ENCODE results near the gene POR. TPM values are rescaled to one million over a fixed set of nuclear protein-coding genes. Genes with fewer than 3 reads are reported as not detected.

POR gene
- polyA plus RNA-seq, 1 of the 3 experiments (the other 2 are of a cell fraction) = 68.7 TPM

GRCh38 chr7:75880242-75880641 is 34.7 kb upstream of the POR start (continued):
- TF ChIP-seq, protein P1, sequence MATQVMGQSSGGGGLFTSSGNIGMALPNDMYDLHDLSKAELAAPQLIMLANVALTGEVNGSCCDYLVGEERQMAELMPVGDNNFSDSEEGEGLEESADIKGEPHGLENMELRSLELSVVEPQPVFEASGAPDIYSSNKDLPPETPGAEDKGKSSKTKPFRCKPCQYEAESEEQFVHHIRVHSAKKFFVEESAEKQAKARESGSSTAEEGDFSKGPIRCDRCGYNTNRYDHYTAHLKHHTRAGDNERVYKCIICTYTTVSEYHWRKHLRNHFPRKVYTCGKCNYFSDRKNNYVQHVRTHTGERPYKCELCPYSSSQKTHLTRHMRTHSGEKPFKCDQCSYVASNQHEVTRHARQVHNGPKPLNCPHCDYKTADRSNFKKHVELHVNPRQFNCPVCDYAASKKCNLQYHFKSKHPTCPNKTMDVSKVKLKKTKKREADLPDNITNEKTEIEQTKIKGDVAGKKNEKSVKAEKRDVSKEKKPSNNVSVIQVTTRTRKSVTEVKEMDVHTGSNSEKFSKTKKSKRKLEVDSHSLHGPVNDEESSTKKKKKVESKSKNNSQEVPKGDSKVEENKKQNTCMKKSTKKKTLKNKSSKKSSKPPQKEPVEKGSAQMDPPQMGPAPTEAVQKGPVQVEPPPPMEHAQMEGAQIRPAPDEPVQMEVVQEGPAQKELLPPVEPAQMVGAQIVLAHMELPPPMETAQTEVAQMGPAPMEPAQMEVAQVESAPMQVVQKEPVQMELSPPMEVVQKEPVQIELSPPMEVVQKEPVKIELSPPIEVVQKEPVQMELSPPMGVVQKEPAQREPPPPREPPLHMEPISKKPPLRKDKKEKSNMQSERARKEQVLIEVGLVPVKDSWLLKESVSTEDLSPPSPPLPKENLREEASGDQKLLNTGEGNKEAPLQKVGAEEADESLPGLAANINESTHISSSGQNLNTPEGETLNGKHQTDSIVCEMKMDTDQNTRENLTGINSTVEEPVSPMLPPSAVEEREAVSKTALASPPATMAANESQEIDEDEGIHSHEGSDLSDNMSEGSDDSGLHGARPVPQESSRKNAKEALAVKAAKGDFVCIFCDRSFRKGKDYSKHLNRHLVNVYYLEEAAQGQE (IDR thresholded peaks at IDR 0.05; ENCODE audit: low read depth, low read length) = no peak
- TF ChIP-seq SIN3A (IDR thresholded peaks at IDR 0.05; ENCODE audit: borderline replicate concordance, low read depth, low read length) (no peak), MEF2A (IDR thresholded peaks at IDR 0.05; ENCODE audit: borderline replicate concordance, low read depth) (no peak)
- TF ChIP-seq, protein P2, sequence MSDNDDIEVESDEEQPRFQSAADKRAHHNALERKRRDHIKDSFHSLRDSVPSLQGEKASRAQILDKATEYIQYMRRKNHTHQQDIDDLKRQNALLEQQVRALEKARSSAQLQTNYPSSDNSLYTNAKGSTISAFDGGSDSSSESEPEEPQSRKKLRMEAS (IDR thresholded peaks at IDR 0.05; ENCODE audit: low read depth) = no peak
- TF ChIP-seq, protein P3, sequence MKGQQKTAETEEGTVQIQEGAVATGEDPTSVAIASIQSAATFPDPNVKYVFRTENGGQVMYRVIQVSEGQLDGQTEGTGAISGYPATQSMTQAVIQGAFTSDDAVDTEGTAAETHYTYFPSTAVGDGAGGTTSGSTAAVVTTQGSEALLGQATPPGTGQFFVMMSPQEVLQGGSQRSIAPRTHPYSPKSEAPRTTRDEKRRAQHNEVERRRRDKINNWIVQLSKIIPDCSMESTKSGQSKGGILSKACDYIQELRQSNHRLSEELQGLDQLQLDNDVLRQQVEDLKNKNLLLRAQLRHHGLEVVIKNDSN (IDR thresholded peaks at IDR 0.05; ENCODE audit: borderline replicate concordance, low read depth) = no peak

DNA sequence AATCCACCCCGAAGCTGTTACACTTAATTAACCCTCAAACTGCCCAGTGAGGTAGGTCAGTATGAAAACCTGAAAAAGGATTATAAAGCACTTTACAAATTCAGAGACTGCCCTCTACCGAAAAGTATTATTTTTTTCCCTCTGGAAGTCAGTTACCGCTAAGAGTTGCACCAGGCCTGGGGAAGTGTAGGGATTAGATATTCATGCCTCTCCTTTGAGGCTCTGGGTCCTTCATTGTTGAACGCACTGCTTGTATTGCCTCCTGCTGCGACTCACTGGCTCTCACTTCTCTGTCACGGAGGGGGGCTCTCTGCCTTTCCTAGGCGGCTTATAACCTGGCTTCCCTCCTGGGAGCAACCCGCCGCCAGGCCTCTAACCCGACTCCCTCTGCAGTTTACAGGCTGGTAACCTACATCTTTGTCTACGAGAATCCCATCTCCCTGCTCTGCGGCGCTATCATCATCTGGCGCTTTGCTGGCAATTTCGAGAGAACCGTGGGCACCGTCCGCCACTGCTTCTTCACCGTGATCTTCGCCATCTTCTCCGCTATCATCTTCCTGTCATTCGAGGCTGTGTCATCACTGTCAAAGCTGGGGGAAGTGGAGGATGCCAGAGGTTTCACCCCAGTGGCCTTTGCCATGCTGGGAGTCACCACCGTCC is 33.4 kb upstream of the POR start:
- no peaks in the 10 kb centered on the region for H3K9me3 ChIP-seq
- peaks cover 39% of the 10 kb centered on the region for H3K79me2 ChIP-seq (ENCODE audit: insufficient read depth)
- no peak overlapping the region for H3K4me2 ChIP-seq
- ChIA-PET CTCF (interaction anchor here (0.8 to 5.2 kb wide), 2 partner anchors 15 to 139 kb away, joined by 3 to 28 read pairs; no protein-coding TSS in a partner anchor), POLR2A (no interaction called here)
- WGBS (ENCODE audit: low lambda C conversion rate) = 91% methylated on average over 23 of the region's 23 CpGs
- no peaks in the 10 kb centered on the region for H4K20me1 ChIP-seq (ENCODE audit: insufficient read depth)
- H3F3A ChIP-seq (replicated peaks; ENCODE audit: insufficient read depth) = no peaks in the 10 kb centered on the region
- H3K36me3 ChIP-seq (replicated peaks in 1 of 2; ENCODE audit: control insufficient read depth in 1 of 2, insufficient read depth in 2 of 2, low read length in 1 of 2) = peaks cover 42 to 52% of the 10 kb centered on the region in 2 experiments
- H3K9me2 ChIP-seq = no peaks in the 10 kb centered on the region
- TF ChIP-seq POLR2AphosphoS5 (IDR thresholded peaks at IDR 0.05; ENCODE audit: low read depth, low read length) (no peak), CTCF (IDR thresholded peaks at IDR 0.05) (no peak), ZBTB33 (IDR thresholded peaks at IDR 0.05; ENCODE audit: borderline replicate concordance, low read depth) (no peak), MEF2A (IDR thresholded peaks at IDR 0.05; ENCODE audit: borderline replicate concordance, low read depth) (no peak), FOXM1 (IDR thresholded peaks at IDR 0.05; ENCODE audit: low read depth) (no peak), YY1 (IDR thresholded peaks at IDR 0.05; ENCODE audit: low read depth) (no peak)
- TF ChIP-seq, protein P1 (IDR thresholded peaks at IDR 0.05; ENCODE audit: low read depth, low read length) = no peak
- H3K27ac ChIP-seq (ENCODE audit: low read depth in 2 of 2, low read length in 1 of 2) = no peak overlapping the region
- H3K9ac ChIP-seq = no peak overlapping the region
- H3K4me1 ChIP-seq (ENCODE audit: control insufficient read depth in 1 of 2, insufficient read depth in 2 of 2, low read depth in 1 of 2, low read length in 1 of 2) = peaks cover 6 to 10% of the 10 kb centered on the region in 2 experiments; a peak in 3 of 4 replicates
- H2AFZ ChIP-seq (ENCODE audit: low read depth) = no peak overlapping the region
- no peak for DNase-seq
- H3K27me3 ChIP-seq (ENCODE audit: insufficient read depth) = no peaks in the 10 kb centered on the region
- no peak overlapping the region for H3K4me3 ChIP-seq (ENCODE audit: low read depth in 2 of 2, low read length in 1 of 2)
